Heart left ventricle (tissue), 16 donors: ENCODE results near the gene ULK4. TPM values are rescaled to one million over a fixed set of nuclear protein-coding genes. Genes with fewer than 3 reads are reported as not detected.
"Not testable (repeated sequence)": the region's sequence is repeated elsewhere in the genome, so short reads cannot be mapped to it uniquely, and the experiment has no call there.

Source experiments
- ATAC-seq, 4 donors: fragments of 200-7000 bp; cut with Tn5 transposase; one replicate each; pipeline ENCODE4 v1.9.1; 2020 to 2022; ENCODE audit warnings: moderate library complexity in 4 of 4, mild to moderate bottlenecking in 3 of 4, moderate number of reproducible peaks in 1 of 4
- DNase-seq, 5 donors: peaks; one replicate each; pipeline ENCODE4 v3.0.0-alpha.2; 2020
- H3K27ac ChIP-seq, 12 donors: fragments of 200-600 bp; sonication (generic) in 4 of 12; one replicate each; pipeline versions ENCODE4 v1.5.0 to v1.8.0; 2016 to 2022; ENCODE audit warnings: mild to moderate bottlenecking in 2 of 12
- H3K27me3 ChIP-seq, 9 donors: fragments of 200-600 bp; sonication (generic) in 2 of 9; one replicate each; pipeline versions ENCODE4 v1.5.1 to v1.8.0; 2016 to 2022; ENCODE audit warnings: mild to moderate bottlenecking in 3 of 9
- H3K36me3 ChIP-seq, 9 donors: fragments of 200-600 bp; sonication (generic) in 2 of 9; one replicate each; pipeline versions ENCODE4 v1.5.0 to v1.8.0; 2018 to 2022; ENCODE audit warnings: mild to moderate bottlenecking in 2 of 9
- H3K4me1 ChIP-seq, 12 donors: fragments of 200-600 bp; sonication (generic) in 4 of 12; one replicate each; pipeline versions ENCODE4 v1.5.0 to v1.8.0; 2016 to 2022; ENCODE audit warnings: mild to moderate bottlenecking in 3 of 12
- H3K4me3 ChIP-seq, 12 donors: fragments of 200-600 bp; sonication (generic) in 4 of 12; one replicate each; pipeline versions ENCODE4 v1.5.0 to v1.8.0; 2017 to 2022; ENCODE audit warnings: mild to moderate bottlenecking in 9 of 12, moderate library complexity in 4 of 12
- H3K9me3 ChIP-seq, 12 donors: fragments of 200-600 bp; sonication (generic) in 4 of 12; one replicate each; pipeline versions ENCODE4 v1.5.0 to v1.8.0; 2016 to 2022; ENCODE audit warnings: mild to moderate bottlenecking in 1 of 12
- POLR2A ChIP-seq, 2 donors: fragments of 450-650 bp; IDR thresholded peaks; one replicate each; pipeline ENCODE4 v1.6.1; 2017; ENCODE audit warnings: antibody characterized with exemption in 2 of 2, mild to moderate bottlenecking in 2 of 2, moderate library complexity in 2 of 2
- WGBS, 4 donors: extraction: QIAGEN DNeasy Blood & Tissue Kit in 2 of 4; methylation state at CpG; one replicate each; pipeline versions ENCODE4 v1.1.5 to v1.1.7; 2013 to 2018; 5-methylcytosine and 5-hydroxymethylcytosine counted together
- intact Hi-C, 10 donors: fragments of 100-400 bp; cut with DNase I; formaldehyde crosslinking; loops; one replicate each; pipeline versions ENCODE4 v1.11.1 to v1.14.2; 2022
- polyA plus RNA-seq, 2 donors: library from polyadenylated mRNA; stranded (reverse); fragments of 200-250 nt; gene quantifications; one replicate each; pipeline ENCODE4 v1.2.3, GENCODE V29; 2013
- total RNA-seq, 9 donors: library from RNA; depleted of rRNA in 2 of 9; stranded (reverse); fragments of >200 nt in 2 of 9; fragmentation: NEBNext Ultra II Directional in 3 of 9; extraction: Animal tissue kit (Norgen Biotek cat#: 25700) in 3 of 9; gene quantifications; one replicate each; pipeline versions ENCODE4 v1.1.0 to v1.2.4, GENCODE V29; 2016 to 2023
- TF ChIP-seq, protein P1 (sequence below), 12 donors: fragments of 200-600 bp; sonication (generic) in 4 of 12; IDR thresholded peaks; one replicate each; pipeline versions ENCODE4 v1.5.0 to v1.8.0; 2018 to 2022; ENCODE audit warnings: antibody characterized with exemption in 12 of 12, mild to moderate bottlenecking in 5 of 12
- donor health status: ischemic (EF 13 %, LVEDD 7.1; RV severe dilation, severe dysfunction).
- donor health status: healthy with polysubstance abuse.
- donor health status: DM: no; HTN: yes; CAD: no.
- donor health status: DM: no; HTN: no; CAD: no.
- donor health status: ischemic (EF 25% LVEDD 6.9; RV normal size, moderate dysfunction).
- donor health status: ischemic (EF 25% LVEDD 5.7; RV mildly dilated, moderate dysfunction).
- donor health status: healthy.
- donor health status: DM: yes; HTN: yes; CAD: no.
- donor health status: ischemic (EF 35%, LVEDD 5.7; RV mildly dilated, moderate dysfunction).
- donor health status: nonischemic (EF 11% LVEDD 7.7; RV severe dilation, severe dysfunction).
- donor health status: DM: yes; HTN: yes; CAD: no.
- donor health status: PGD.
- donor health status: ischemic (EF 29% LVEDD 5.4; RV normal size, mild dysfunction).
- donor health status: nonischemic (EF 23%, LVEDD 6.1; RV moderate dilation, normal function).

Gene ULK4
- total and polyA plus RNA-seq, 11 donors = 0.91 to 6.1 (median 2.1) TPM

GRCh38 chr3:41698898-41699297, 263.0 kb downstream of the ULK4 start:
- Histone ChIP-seq H3K9me3 (peaks cover 0 to 3% (median 0%) of the 10 kb centered on the region in 12 donors), H3K36me3 (no peaks in the 10 kb centered on the region), H3K27me3 (no peaks in the 10 kb centered on the region), H3K27ac (no peak overlapping the region), H3K4me3 (no peak overlapping the region), H3K4me1 (no peaks in the 10 kb centered on the region)
- TF ChIP-seq, protein P1, sequence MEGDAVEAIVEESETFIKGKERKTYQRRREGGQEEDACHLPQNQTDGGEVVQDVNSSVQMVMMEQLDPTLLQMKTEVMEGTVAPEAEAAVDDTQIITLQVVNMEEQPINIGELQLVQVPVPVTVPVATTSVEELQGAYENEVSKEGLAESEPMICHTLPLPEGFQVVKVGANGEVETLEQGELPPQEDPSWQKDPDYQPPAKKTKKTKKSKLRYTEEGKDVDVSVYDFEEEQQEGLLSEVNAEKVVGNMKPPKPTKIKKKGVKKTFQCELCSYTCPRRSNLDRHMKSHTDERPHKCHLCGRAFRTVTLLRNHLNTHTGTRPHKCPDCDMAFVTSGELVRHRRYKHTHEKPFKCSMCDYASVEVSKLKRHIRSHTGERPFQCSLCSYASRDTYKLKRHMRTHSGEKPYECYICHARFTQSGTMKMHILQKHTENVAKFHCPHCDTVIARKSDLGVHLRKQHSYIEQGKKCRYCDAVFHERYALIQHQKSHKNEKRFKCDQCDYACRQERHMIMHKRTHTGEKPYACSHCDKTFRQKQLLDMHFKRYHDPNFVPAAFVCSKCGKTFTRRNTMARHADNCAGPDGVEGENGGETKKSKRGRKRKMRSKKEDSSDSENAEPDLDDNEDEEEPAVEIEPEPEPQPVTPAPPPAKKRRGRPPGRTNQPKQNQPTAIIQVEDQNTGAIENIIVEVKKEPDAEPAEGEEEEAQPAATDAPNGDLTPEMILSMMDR (IDR thresholded peaks at IDR 0.05) = no peak
- TF ChIP-seq POLR2A (IDR thresholded peaks at IDR 0.05) = no peak
- no peak for ATAC-seq
- no peak for DNase-seq
- intact Hi-C loops = no loop called here
- WGBS, 4 donors = 90 to 95% (median 93%) methylated on average over 3 of the region's 3 CpGs

DNA sequence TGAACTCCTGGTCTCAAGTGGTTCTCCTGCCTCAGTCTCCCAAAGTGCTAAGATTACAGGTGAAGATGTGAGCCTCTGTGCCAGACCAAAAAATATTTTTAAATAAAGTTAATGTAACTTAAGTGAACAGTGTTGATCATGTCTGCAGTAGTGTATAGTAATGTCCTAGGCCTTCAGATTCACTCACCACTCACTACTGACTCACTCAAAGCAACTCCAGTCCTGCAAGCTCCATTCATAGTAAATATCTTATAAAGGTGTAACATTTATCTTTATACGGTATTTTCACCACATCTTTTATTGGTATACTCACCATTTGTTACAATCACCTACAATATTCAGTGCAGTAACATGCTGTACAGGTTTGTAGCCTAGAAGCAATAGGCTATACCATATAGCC, 264.2 kb downstream of the ULK4 start:
- no peaks in the 10 kb centered on the region for H3K36me3 ChIP-seq
- TF ChIP-seq POLR2A (IDR thresholded peaks at IDR 0.05) = no peak
- TF ChIP-seq, protein P1 (IDR thresholded peaks at IDR 0.05) = no peak
- no peak overlapping the region for H3K27ac ChIP-seq
- ATAC-seq (no peak), DNase-seq (no peak)
- intact Hi-C loops = no loop called here
- H3K27me3 ChIP-seq = no peaks in the 10 kb centered on the region
- H3K4me3 ChIP-seq = no peak overlapping the region
- no peaks in the 10 kb centered on the region for H3K4me1 ChIP-seq
- peaks cover 0 to 3% (median 0%) of the 10 kb centered on the region in 12 donors for H3K9me3 ChIP-seq
- WGBS, 4 donors = 95 to 100% (median 96%) methylated on average over 1 of the region's 1 CpG

- H3K36me3 ChIP-seq, H3K4me1 ChIP-seq, ATAC-seq, H3K27ac ChIP-seq, H3K4me3 ChIP-seq, intact Hi-C loops, H3K27me3 ChIP-seq, H3K9me3 ChIP-seq: not testable (repeated sequence)
- WGBS, 4 donors = 58 to 81% (median 74%) methylated on average over 11 to 12 of the region's 12 CpGs
- TF ChIP-seq, protein P1 (IDR thresholded peaks at IDR 0.05) = peak in 6 of 12 donors; percentile 17 to 33 (median 22)
- peak in 1 of 5 donors; percentile 25 for DNase-seq
These were observed 266.1 kb downstream of the ULK4 start for GRCh38 chr3:41695806-41696205.

DNA sequence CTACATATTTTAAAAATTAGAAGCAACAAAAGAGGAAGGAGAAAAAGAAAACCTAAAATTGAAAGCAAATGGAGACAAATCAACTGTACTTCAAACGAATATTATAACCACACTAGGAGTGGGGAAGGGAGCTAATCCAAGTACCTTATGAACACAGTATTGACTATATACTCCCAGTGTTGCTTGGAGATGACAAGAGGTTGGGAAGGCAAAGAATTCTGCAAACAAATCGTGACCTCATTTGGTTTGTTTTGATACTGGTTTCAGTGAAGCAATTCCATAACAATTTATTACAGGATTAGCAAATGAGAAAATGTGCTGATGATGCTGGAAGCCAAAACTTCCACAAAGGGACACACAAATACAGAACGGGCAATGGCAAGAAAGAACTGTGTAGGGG, 268.1 kb downstream of the ULK4 start:
- H3K36me3 ChIP-seq = no peaks in the 10 kb centered on the region
- intact Hi-C loops = no loop called here
- H3K27me3 ChIP-seq = no peaks in the 10 kb centered on the region
- DNase-seq = no peak
- peaks cover 0 to 3% (median 0%) of the 10 kb centered on the region in 12 donors for H3K9me3 ChIP-seq
- TF ChIP-seq POLR2A (IDR thresholded peaks at IDR 0.05) = no peak
- TF ChIP-seq, protein P1 (IDR thresholded peaks at IDR 0.05) = no peak
- no peak for ATAC-seq
- H3K4me1 ChIP-seq = no peaks in the 10 kb centered on the region
- no peak overlapping the region for H3K27ac ChIP-seq
- WGBS, 4 donors = 65 to 73% (median 71%) methylated on average over 3 of the region's 3 CpGs
- no peak overlapping the region for H3K4me3 ChIP-seq
